ENCODE results near the gene ACP5.
"Not testable (repeated sequence)": the region's sequence is repeated elsewhere in the genome, so short reads cannot be mapped to it uniquely, and the experiment has no call there.

The ACP5 gene
- 3.1 to 15.2 (median 8.3) reads per million in 9 experiments for total RNA-seq

GRCh38 chr19:11577451-11578257 lies at the start of gene ACP5:
Gene ACP5 (minus strand): TSS chr19:11577645. CDS start chr19:11577317, 328 bp downstream.
- Mint-ChIP-seq H3K27me3 (no peaks in the 10 kb centered on the region), H3K27ac (peak within 1 kb of the TSS; percentile 54 to 60), H3K9me3 (no peaks in the 10 kb centered on the region), H3K36me3 (ENCODE audit: insufficient read depth) (peaks cover 14% of the 10 kb centered on the region), H3K4me1 (ENCODE audit: low read depth in 2 of 2) (peaks cover 5 to 16% of the 10 kb centered on the region in 2 donors), H3K4me3 (peak within 1 kb of the TSS; percentile 66 to 81)
- ATAC-seq (replicated peaks) = no peak
- DNase-seq = no peak

GRCh38 chr19:11626252-11626651 lies 48.8 kb upstream of the ACP5 start:
- Mint-ChIP-seq H3K4me1 (ENCODE audit: low read depth in 2 of 2) (peaks cover 0 to 2% of the 10 kb centered on the region in 2 donors), H3K36me3 (ENCODE audit: insufficient read depth) (peaks cover 2% of the 10 kb centered on the region), H3K4me3 (no peak overlapping the region), H3K9me3 (peaks cover 1 to 5% of the 10 kb centered on the region in 2 donors), H3K27ac (no peak overlapping the region), H3K27me3 (peaks cover 29 to 41% of the 10 kb centered on the region in 2 donors)
- ATAC-seq (replicated peaks) (no peak), DNase-seq (no peak)

GRCh38 chr19:11624069-11624463 lies 46.6 kb upstream of the ACP5 start:
- Mint-ChIP-seq H3K4me3 (peak overlapping the region in 1 of 2 donors; percentile 57), H3K27ac (no peak overlapping the region), H3K36me3 (ENCODE audit: insufficient read depth) (peaks cover 2% of the 10 kb centered on the region), H3K9me3 (peaks cover 1 to 5% of the 10 kb centered on the region in 2 donors), H3K4me1 (ENCODE audit: low read depth in 2 of 2) (peaks cover 0 to 5% of the 10 kb centered on the region in 2 donors), H3K27me3 (peaks cover 18 to 22% of the 10 kb centered on the region in 2 donors)
- DNase-seq = no peak
- no peak for ATAC-seq (replicated peaks)

GRCh38 chr19:11622401-11622800 lies 45.0 kb upstream of the ACP5 start:
- ATAC-seq (replicated peaks); H3K36me3 Mint-ChIP-seq (ENCODE audit: insufficient read depth); H3K4me3 Mint-ChIP-seq; DNase-seq; H3K4me1 Mint-ChIP-seq (ENCODE audit: low read depth in 2 of 2); H3K27ac Mint-ChIP-seq: not testable (repeated sequence)
- Mint-ChIP-seq H3K27me3 (peaks cover 18 to 22% of the 10 kb centered on the region in 2 donors), H3K9me3 (peaks cover 6 to 12% of the 10 kb centered on the region in 2 donors)

GRCh38 chr19:11620553-11620952 lies 43.1 kb upstream of the ACP5 start:
- no peak for DNase-seq
- ATAC-seq (replicated peaks) = no peak
- peaks cover 0 to 5% of the 10 kb centered on the region in 2 donors for H3K4me1 Mint-ChIP-seq (ENCODE audit: low read depth in 2 of 2)
- H3K27ac Mint-ChIP-seq = no peak overlapping the region
- peaks cover 4 to 12% of the 10 kb centered on the region in 2 donors for H3K9me3 Mint-ChIP-seq
- H3K27me3 Mint-ChIP-seq = peaks cover 6 to 8% of the 10 kb centered on the region in 2 donors
- H3K4me3 Mint-ChIP-seq = no peak overlapping the region
- H3K36me3 Mint-ChIP-seq (ENCODE audit: insufficient read depth) = peaks cover 15% of the 10 kb centered on the region

GRCh38 chr19:11617180-11618062 lies 40.0 kb upstream of the ACP5 start:
- no peaks in the 10 kb centered on the region for H3K27me3 Mint-ChIP-seq
- H3K4me1 Mint-ChIP-seq (ENCODE audit: low read depth in 2 of 2) = peaks cover 4% of the 10 kb centered on the region in 2 donors
- DNase-seq (no peak), ATAC-seq (replicated peaks) (no peak)
- H3K36me3 Mint-ChIP-seq (ENCODE audit: insufficient read depth) = peaks cover 31% of the 10 kb centered on the region
- H3K9me3 Mint-ChIP-seq = peaks cover 4 to 12% of the 10 kb centered on the region in 2 donors
- no peak overlapping the region for H3K4me3 Mint-ChIP-seq
- H3K27ac Mint-ChIP-seq = no peak overlapping the region

- Mint-ChIP-seq H3K36me3 (ENCODE audit: insufficient read depth) (peaks cover 31% of the 10 kb centered on the region), H3K9me3 (peaks cover 4% of the 10 kb centered on the region in 2 donors), H3K27ac (no peak overlapping the region), H3K4me3 (no peak overlapping the region), H3K4me1 (ENCODE audit: low read depth in 2 of 2) (peaks cover 2 to 11% of the 10 kb centered on the region in 2 donors), H3K27me3 (no peaks in the 10 kb centered on the region)
- ATAC-seq (replicated peaks) = no peak
- no peak for DNase-seq
Observed at GRCh38 chr19:11612816-11613511, 35.5 kb upstream of the ACP5 start.

GRCh38 chr19:11611730-11612129 lies 34.3 kb upstream of the ACP5 start:
- ATAC-seq (replicated peaks) (no peak), DNase-seq (no peak)
- H3K4me3 Mint-ChIP-seq = no peak overlapping the region
- no peaks in the 10 kb centered on the region for H3K9me3 Mint-ChIP-seq
- H3K27ac Mint-ChIP-seq = no peak overlapping the region
- no peaks in the 10 kb centered on the region for H3K27me3 Mint-ChIP-seq
- H3K4me1 Mint-ChIP-seq (ENCODE audit: low read depth in 2 of 2) = peaks cover 2 to 11% of the 10 kb centered on the region in 2 donors
- H3K36me3 Mint-ChIP-seq (ENCODE audit: insufficient read depth) = peaks cover 29% of the 10 kb centered on the region

GRCh38 chr19:11606484-11606883 lies 29.0 kb upstream of the ACP5 start:
- Mint-ChIP-seq H3K27me3 (no peaks in the 10 kb centered on the region), H3K4me3 (no peak overlapping the region), H3K4me1 (ENCODE audit: low read depth in 2 of 2) (peaks cover 7 to 20% of the 10 kb centered on the region in 2 donors), H3K27ac (no peak overlapping the region), H3K9me3 (peaks cover 0 to 2% of the 10 kb centered on the region in 2 donors), H3K36me3 (ENCODE audit: insufficient read depth) (peaks cover 4% of the 10 kb centered on the region)
- DNase-seq (no peak), ATAC-seq (replicated peaks) (no peak)

- Mint-ChIP-seq H3K36me3 (ENCODE audit: insufficient read depth) (peaks cover 12% of the 10 kb centered on the region), H3K27ac (peak overlapping the region; percentile 35 to 55), H3K4me1 (ENCODE audit: low read depth in 2 of 2) (peaks cover 19 to 23% of the 10 kb centered on the region in 2 donors)
- DNase-seq; H3K27me3 Mint-ChIP-seq; H3K4me3 Mint-ChIP-seq; H3K9me3 Mint-ChIP-seq; ATAC-seq (replicated peaks): not testable (repeated sequence)
Observed at GRCh38 chr19:11599704-11600103, 22.3 kb upstream of the ACP5 start.

- H3K36me3 Mint-ChIP-seq (ENCODE audit: insufficient read depth) = peaks cover 12% of the 10 kb centered on the region
- DNase-seq = no peak
- no peak for ATAC-seq (replicated peaks)
- H3K27me3 Mint-ChIP-seq = no peaks in the 10 kb centered on the region
- H3K9me3 Mint-ChIP-seq = no peaks in the 10 kb centered on the region
- peak overlapping the region in 1 of 2 donors; percentile 55 for H3K27ac Mint-ChIP-seq
- peak overlapping the region; percentile 89 to 92 for H3K4me3 Mint-ChIP-seq
- peaks cover 19 to 23% of the 10 kb centered on the region in 2 donors for H3K4me1 Mint-ChIP-seq (ENCODE audit: low read depth in 2 of 2)
Observed at GRCh38 chr19:11598746-11599145, 21.3 kb upstream of the ACP5 start.

GRCh38 chr19:11598103-11598483 lies 20.6 kb upstream of the ACP5 start:
- Mint-ChIP-seq H3K36me3 (ENCODE audit: insufficient read depth) (peaks cover 12% of the 10 kb centered on the region), H3K4me1 (ENCODE audit: low read depth in 2 of 2) (peaks cover 19 to 23% of the 10 kb centered on the region in 2 donors), H3K9me3 (no peaks in the 10 kb centered on the region), H3K4me3 (peak overlapping the region; percentile 89 to 92), H3K27ac (peak overlapping the region; percentile 91 to 94), H3K27me3 (no peaks in the 10 kb centered on the region)
- ATAC-seq (replicated peaks) = no peak
- no peak for DNase-seq
